Small intestine (tissue), 7 donors: ENCODE results near the gene SPAST. TPM values are rescaled to one million over a fixed set of nuclear protein-coding genes. Genes with fewer than 3 reads are reported as not detected.

ENCODE experiments used
- DNase-seq, 2 donors: peaks; one replicate each; pipeline versions ENCODE4 v3.0.0 to v3.0.0-alpha.2; 2013
- FAIRE-seq: peaks from 2 replicates; lab custom pipeline; 2012; peaks lifted over from hg19 to GRCh38; lab: Jason Lieb, UNC
- H3K27ac ChIP-seq, 3 donors: one replicate each; pipeline ENCODE4 v1.5.1; 2013; ENCODE audit warnings: low read length in 2 of 3, mild to moderate bottlenecking in 2 of 3, control low read depth in 1 of 3, inconsistent platforms in 1 of 3, low read depth in 1 of 3, moderate library complexity in 1 of 3
- H3K27me3 ChIP-seq, 3 donors: one replicate each; pipeline ENCODE4 v1.6.1; 2013; ENCODE audit warnings: low read length in 3 of 3, inconsistent platforms in 1 of 3; ENCODE audit not compliant: control insufficient read depth in 3 of 3, insufficient read depth in 3 of 3
- H3K36me3 ChIP-seq, 3 donors: one replicate each; pipeline ENCODE4 v1.6.1; 2013; ENCODE audit warnings: low read length in 3 of 3, inconsistent platforms in 1 of 3, low read depth in 1 of 3, mild to moderate bottlenecking in 1 of 3, moderate library complexity in 1 of 3; ENCODE audit not compliant: control insufficient read depth in 3 of 3, insufficient read depth in 2 of 3
- H3K4me1 ChIP-seq, 3 donors: one replicate each; pipeline ENCODE4 v1.6.1; 2013; ENCODE audit warnings: low read length in 2 of 3, inconsistent platforms in 1 of 3, low read depth in 1 of 3, mild to moderate bottlenecking in 1 of 3, moderate library complexity in 1 of 3; ENCODE audit not compliant: control insufficient read depth in 3 of 3, insufficient read depth in 2 of 3
- H3K4me3 ChIP-seq, 3 donors: one replicate each; pipeline ENCODE4 v1.5.1; 2013; ENCODE audit warnings: low read length in 3 of 3, control low read depth in 1 of 3, inconsistent platforms in 1 of 3, low read depth in 1 of 3, mild to moderate bottlenecking in 1 of 3, moderate library complexity in 1 of 3
- H3K9me3 ChIP-seq, 2 donors: one replicate each; pipeline ENCODE4 v1.6.1; 2013; ENCODE audit warnings: low read depth in 1 of 2, low read length in 1 of 2; ENCODE audit not compliant: control insufficient read depth in 2 of 2, insufficient read depth in 1 of 2
- WGBS, 3 donors: extraction: QIAGEN DNeasy Blood & Tissue Kit; methylation state at CpG; one replicate each; pipeline ENCODE4 v1.1.7; 2013; 5-methylcytosine and 5-hydroxymethylcytosine counted together
- polyA plus RNA-seq, 4 donors: library from polyadenylated mRNA; stranded (reverse) in 3 of 4; unstranded in 1 of 4; fragments of 200-250 nt in 3 of 4; fragments of 120-200 nt in 1 of 4; gene quantifications; one replicate each; pipeline versions ENCODE4 v1.2.1 to v1.2.3, GENCODE V29; 2013
- donor health status: healthy with polysubstance abuse.
- donor health status: control.
- donor health status: control.
- donor health status: Bipolar disorder and iron deficiency.
- donor health status: healthy.

SPAST gene
- polyA plus RNA-seq, 4 donors = 5.8 to 28.7 (median 6.9) TPM

DNA sequence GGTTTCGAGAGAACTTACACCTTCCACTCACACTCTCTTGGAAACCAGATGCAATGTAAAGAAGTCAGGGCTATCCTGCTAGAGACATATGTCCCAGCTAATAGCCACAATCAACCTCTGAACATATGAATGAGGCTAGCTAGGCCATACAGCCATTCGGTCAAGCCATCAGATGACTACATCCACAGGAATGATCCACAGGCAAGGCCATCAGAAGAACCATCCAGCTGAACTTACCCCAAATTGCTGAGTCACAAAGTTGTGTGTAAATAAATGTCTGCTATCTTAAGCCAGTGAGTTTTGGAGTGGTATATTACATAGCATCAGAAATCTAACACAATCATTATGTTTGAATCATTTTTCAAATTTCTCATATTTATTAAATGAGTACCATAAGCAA is 5.2 kb upstream of the SPAST start:
- Histone ChIP-seq H3K27me3 (no peaks in the 10 kb centered on the region), H3K27ac (no peak overlapping the region)

DNA sequence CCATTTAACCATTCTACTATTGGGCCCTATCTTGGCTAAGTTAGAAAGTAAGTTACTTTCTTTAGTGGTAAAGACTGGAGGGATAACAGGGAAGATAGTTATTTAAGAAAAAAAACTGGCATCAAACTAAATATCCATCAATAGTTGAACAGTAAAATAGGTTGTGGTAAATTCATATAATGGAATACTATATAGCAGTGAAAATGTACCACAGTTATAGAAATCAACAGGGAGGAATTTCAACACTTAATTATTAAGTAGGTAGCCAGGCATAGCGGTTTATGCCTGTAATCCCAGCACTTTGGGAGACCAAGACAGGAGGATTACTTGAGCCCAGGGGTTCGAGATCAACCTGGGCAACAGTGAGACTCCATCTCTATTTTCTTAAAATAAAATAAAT is 3.1 kb upstream of the SPAST start:
- no peak overlapping the region for H3K27ac ChIP-seq

More for the DNA sequence above, 5.2 kb upstream of the SPAST start:
- 92 to 96% (median 95%) methylated on average over 2 of the region's 2 CpGs for WGBS, 3 donors
- Histone ChIP-seq H3K9me3 (no peaks in the 10 kb centered on the region), H3K36me3 (no peaks in the 10 kb centered on the region), H3K4me1 (peaks cover 0 to 2% (median 0%) of the 10 kb centered on the region in 3 donors), H3K4me3 (no peak overlapping the region)
- DNase-seq (no peak), FAIRE-seq (no peak)

DNA sequence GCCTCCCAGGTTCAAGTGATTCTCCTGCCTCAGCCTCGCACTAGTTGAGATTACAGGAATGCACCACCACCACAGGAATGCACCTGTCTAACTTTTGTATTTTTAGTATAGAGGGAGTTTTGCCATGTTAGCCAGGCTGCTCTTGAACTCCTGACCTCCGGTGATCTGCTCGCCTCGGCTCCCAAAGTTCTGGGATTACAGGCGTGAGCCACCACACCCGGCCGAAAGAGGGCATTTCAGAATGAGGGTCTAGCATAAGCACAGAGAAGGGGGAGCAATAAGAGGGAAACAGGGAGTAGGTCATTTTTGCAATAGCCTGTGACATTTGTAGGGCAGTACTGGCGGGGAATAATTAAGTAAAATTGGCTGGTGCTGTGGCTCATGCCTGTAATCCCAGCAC is 1.9 kb upstream of the SPAST start:
- H3K9me3 ChIP-seq = no peaks in the 10 kb centered on the region
- H3K4me1 ChIP-seq = peaks cover 0 to 2% (median 0%) of the 10 kb centered on the region in 3 donors
- no peak overlapping the region for H3K27ac ChIP-seq
- H3K36me3 ChIP-seq = peaks cover 0 to 6% (median 0%) of the 10 kb centered on the region in 3 donors
- no peak overlapping the region for H3K4me3 ChIP-seq
- no peaks in the 10 kb centered on the region for H3K27me3 ChIP-seq
- FAIRE-seq (no peak), DNase-seq (no peak)
- WGBS, 3 donors = 95 to 96% (median 95%) methylated on average over 8 of the region's 8 CpGs

More for the DNA sequence above, 3.1 kb upstream of the SPAST start:
- Histone ChIP-seq H3K36me3 (no peaks in the 10 kb centered on the region), H3K9me3 (no peaks in the 10 kb centered on the region), H3K4me3 (no peak overlapping the region), H3K27me3 (no peaks in the 10 kb centered on the region), H3K4me1 (peaks cover 0 to 2% (median 0%) of the 10 kb centered on the region in 3 donors)
- FAIRE-seq (no peak), DNase-seq (no peak)
- WGBS, 3 donors = 93 to 94% (median 93%) methylated on average over 2 of the region's 2 CpGs

DNA sequence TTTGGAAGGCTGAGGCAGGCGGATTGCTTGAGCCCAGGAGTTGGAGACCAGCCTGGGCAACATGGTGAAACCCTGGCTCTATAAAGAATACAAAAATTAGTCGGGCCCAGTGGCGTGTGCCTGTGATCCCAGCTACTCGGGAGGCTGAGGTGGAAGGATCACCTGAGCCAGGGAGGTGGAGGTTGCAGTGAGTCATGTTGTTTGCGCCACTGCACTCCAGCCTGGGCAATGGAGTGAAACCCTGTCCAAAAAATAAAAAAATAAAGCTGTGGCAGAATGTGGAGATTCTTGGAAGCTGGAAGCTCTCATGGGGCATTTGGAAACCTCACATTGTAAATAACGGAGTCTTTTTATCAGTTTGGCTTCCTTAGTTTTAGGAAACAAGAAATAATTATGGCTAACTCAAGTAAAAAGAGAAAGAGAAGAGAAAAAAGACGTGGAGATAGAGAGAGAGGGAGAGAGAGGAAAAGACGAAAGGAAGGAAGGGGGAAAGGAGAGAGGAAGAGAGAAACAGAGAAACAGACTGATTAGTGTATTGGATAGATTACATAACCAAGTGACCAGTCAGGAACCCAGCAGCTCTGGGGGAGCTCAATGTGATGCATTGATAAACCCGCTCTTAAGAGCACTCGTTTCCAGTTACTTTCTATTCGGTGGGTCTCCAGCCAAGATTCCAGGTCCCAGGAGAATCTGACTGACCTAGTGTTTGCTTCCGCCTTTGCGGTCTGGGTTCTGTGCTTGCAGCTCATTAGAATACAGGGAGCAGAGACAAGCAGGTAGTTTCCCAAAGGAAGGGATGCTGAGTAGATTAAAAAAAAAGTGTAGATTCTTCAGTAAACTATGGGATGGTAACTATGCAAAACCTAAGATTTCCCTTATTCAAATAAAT is 1.1 kb upstream of the SPAST start:
- H3K27ac ChIP-seq = peak overlapping the region in 2 of 3 donors; percentile 59 to 92
- no peaks in the 10 kb centered on the region for H3K9me3 ChIP-seq
- H3K4me1 ChIP-seq = peaks cover 0 to 2% (median 0%) of the 10 kb centered on the region in 3 donors
- H3K27me3 ChIP-seq = no peaks in the 10 kb centered on the region
- peaks cover 0 to 8% (median 0%) of the 10 kb centered on the region in 3 donors for H3K36me3 ChIP-seq
- 41 to 44% (median 44%) methylated on average over 13 of the region's 13 CpGs for WGBS, 3 donors
- DNase-seq (peak; percentile 54 to 64), FAIRE-seq (no peak)
- peak overlapping the region in 2 of 3 donors; percentile 71 to 79 for H3K4me3 ChIP-seq

DNA sequence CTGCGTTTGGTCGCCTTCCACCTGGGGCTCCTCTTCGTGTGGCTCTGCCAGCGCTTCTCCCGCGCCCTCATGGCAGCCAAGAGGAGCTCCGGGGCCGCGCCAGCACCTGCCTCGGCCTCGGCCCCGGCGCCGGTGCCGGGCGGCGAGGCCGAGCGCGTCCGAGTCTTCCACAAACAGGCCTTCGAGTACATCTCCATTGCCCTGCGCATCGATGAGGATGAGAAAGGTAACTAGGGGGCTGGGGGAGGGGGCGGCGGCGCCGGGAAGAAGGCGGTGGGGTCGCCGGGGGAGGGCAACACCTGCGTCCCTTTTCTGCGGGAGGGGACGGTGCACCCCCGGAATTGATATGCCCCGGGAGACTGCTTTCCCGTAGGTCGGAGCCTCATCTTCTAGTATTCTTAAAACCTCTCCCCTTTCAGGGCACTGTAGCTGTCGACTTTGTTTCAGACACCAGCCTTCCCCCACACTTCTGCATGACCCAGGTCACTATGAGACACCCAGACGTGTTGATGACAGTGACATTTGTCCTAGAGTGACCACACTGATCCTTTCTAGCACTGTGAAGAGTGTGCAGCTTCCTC is 755 bp downstream of the SPAST start:
- Histone ChIP-seq H3K36me3 (peaks cover 0 to 11% (median 0%) of the 10 kb centered on the region in 3 donors), H3K9me3 (no peaks in the 10 kb centered on the region), H3K4me3 (peak overlapping the region; percentile 71 to 79 (median 71)), H3K4me1 (peaks cover 0 to 2% (median 0%) of the 10 kb centered on the region in 3 donors), H3K27me3 (no peaks in the 10 kb centered on the region), H3K27ac (peak overlapping the region; percentile 79 to 92 (median 89))
- no peak for FAIRE-seq
- DNase-seq = peak; percentile 30 to 40
- WGBS, 3 donors = 0 to 1% (median 0%) methylated on average over 38 to 40 of the region's 40 CpGs

DNA sequence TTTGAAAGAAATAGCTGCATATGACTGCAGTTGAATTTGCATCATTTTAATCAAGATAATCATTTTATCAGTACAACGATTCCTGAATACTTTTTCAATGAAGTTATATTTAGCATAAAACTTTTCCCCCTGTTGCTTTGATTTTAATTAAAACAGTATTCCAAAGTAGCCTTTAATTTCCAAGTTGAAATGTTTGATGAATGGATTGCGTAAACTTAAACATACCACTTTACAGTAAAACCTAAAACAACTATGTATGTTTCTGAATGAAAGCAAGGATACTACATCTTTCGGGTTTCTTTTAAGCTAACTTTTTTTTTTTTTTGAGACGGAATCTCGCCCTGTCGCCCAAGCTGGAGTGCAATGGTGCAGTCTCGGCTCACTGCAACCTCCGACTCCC is 1.4 kb downstream of the SPAST start:
- Histone ChIP-seq H3K4me3 (peak overlapping the region in 2 of 3 donors; percentile 71 to 79), H3K4me1 (peaks cover 0 to 2% (median 0%) of the 10 kb centered on the region in 3 donors), H3K36me3 (peaks cover 0 to 11% (median 0%) of the 10 kb centered on the region in 3 donors), H3K27me3 (no peaks in the 10 kb centered on the region), H3K9me3 (no peaks in the 10 kb centered on the region), H3K27ac (peak overlapping the region in 1 of 3 donors; percentile 92)
- FAIRE-seq = no peak
- 74 to 82% (median 80%) methylated on average over 8 of the region's 8 CpGs for WGBS, 3 donors
- DNase-seq = no peak

DNA sequence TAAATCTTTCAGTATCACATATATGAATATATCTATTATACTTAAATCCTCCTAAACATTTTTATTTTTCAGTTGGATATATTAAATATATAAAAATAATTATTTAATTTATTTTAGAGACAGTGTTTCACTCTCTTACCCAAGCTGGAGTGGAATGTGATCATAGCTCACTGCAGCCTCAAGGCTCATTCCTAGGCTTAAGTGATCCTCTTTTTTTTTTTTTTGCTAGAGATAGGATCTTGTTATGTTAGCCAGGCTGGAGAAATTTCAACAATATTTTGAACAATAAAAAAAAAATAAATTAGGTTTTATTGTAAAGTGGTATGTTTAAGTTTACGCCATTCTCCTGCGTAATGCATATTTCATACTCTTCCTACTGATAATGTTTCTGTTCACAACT is 4.2 kb downstream of the SPAST start:
- Histone ChIP-seq H3K4me1 (peaks cover 0 to 1% (median 0%) of the 10 kb centered on the region in 3 donors), H3K27me3 (no peaks in the 10 kb centered on the region), H3K36me3 (peaks cover 0 to 11% (median 0%) of the 10 kb centered on the region in 3 donors), H3K9me3 (no peaks in the 10 kb centered on the region), H3K4me3 (no peak overlapping the region), H3K27ac (no peak overlapping the region)
- no peak for DNase-seq
- 98 to 100% (median 99%) methylated on average over 2 of the region's 2 CpGs for WGBS, 3 donors
- no peak for FAIRE-seq

DNA sequence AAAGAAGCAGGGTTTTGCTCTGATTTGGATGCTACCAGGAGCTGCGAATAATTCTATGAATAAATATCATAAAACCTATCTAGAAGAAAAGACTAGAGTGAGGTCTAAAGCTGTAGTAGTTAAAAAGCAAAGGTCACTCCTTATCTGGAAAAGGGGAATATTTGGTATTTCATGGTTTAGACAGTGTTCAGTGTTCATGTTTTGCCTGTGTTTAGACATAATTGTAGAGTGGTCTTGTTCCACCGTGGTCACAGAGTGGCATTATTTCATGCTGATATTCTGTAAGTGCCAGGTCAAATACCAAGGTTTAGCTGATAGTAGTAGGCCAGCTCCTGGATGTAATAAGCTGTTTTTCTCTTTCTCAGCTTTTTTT is 10.8 kb downstream of the SPAST start:
- H3K9me3 ChIP-seq = no peaks in the 10 kb centered on the region
- peak overlapping the region in 1 of 3 donors; percentile 85 for H3K27ac ChIP-seq
- no peak overlapping the region for H3K4me3 ChIP-seq
- FAIRE-seq = no peak
- H3K36me3 ChIP-seq = peaks cover 0 to 16% (median 0%) of the 10 kb centered on the region in 3 donors
- peak in 1 of 2 donors; percentile 5 for DNase-seq
- no peaks in the 10 kb centered on the region for H3K27me3 ChIP-seq
- H3K4me1 ChIP-seq = peaks cover 0 to 18% (median 2%) of the 10 kb centered on the region in 3 donors
- 27 to 71% (median 45%) methylated on average over 2 of the region's 2 CpGs for WGBS, 3 donors
